Stimulated activated CD4-positive, alpha-beta T cell treated with anti-CD3 and anti-CD28 coated beads, TNF-alpha, amount 100 ng/mL, for 24 hours (primary cell): ENCODE results near the gene GBF1.

Source experiments
- DNase-seq, 3 experiments: peaks; one replicate each; pipeline ENCODE4 v3.0.0-alpha.2; 2020; ENCODE audit warnings: low read depth in 3 of 3

Gene GBF1

GRCh38 chr10:102421507-102421756 is 176.1 kb downstream of the GBF1 start:
- DNase-seq = no peak

GRCh38 chr10:102421757-102422512 is 176.6 kb downstream of the GBF1 start:
- no peak for DNase-seq

GRCh38 chr10:102422545-102423129 is 177.3 kb downstream of the GBF1 start:
- DNase-seq = peak in 1 of 3 experiments; percentile 64

GRCh38 chr10:102423372-102423968 is 178.1 kb downstream of the GBF1 start:
- no peak for DNase-seq

- no peak for DNase-seq
Measured at GRCh38 chr10:102424145-102424544, 178.8 kb downstream of the GBF1 start.

GRCh38 chr10:102424916-102425315 is 179.6 kb downstream of the GBF1 start:
- DNase-seq = no peak

GRCh38 chr10:102425444-102425843 is 180.1 kb downstream of the GBF1 start:
- DNase-seq = no peak

- no peak for DNase-seq
Measured at GRCh38 chr10:102426803-102427287, 181.5 kb downstream of the GBF1 start.

GRCh38 chr10:102429468-102429867 is 184.1 kb downstream of the GBF1 start:
- DNase-seq = no peak

GRCh38 chr10:102431452-102432124 is 186.3 kb downstream of the GBF1 start:
- DNase-seq = no peak
